Kidney (tissue), 14 donors: Measurements from ENCODE around the gene PTGER3. TPM values are rescaled to one million over a fixed set of nuclear protein-coding genes. Genes with fewer than 3 reads are reported as not detected.

Experiments used
- DNase-seq, 5 donors: peaks; one replicate each; pipeline ENCODE4 v3.0.0-alpha.2; 2013 to 2020
- FAIRE-seq: peaks from 2 replicates; lab custom pipeline; 2012; peaks lifted over from hg19 to GRCh38; lab: Jason Lieb, UNC
- H3K27ac ChIP-seq, 2 donors: one replicate each; pipeline ENCODE4 v1.7.0; 2013; ENCODE audit warnings: low read depth in 2 of 2, low read length in 2 of 2, inconsistent platforms in 1 of 2
- H3K27me3 ChIP-seq: one replicate; pipeline ENCODE4 v1.7.1; 2013; ENCODE audit warnings: low read length, inconsistent platforms; ENCODE audit not compliant: control insufficient read depth, insufficient read depth
- H3K36me3 ChIP-seq, 3 donors: one replicate each; pipeline versions ENCODE4 v1.7.0 to v1.7.1; 2013; ENCODE audit warnings: low read length in 3 of 3, control low read depth in 1 of 3, inconsistent platforms in 1 of 3; ENCODE audit not compliant: insufficient read depth in 3 of 3, control insufficient read depth in 2 of 3
- H3K4me1 ChIP-seq, 3 donors: one replicate each; pipeline versions ENCODE4 v1.7.0 to v1.7.1; 2013; ENCODE audit warnings: low read length in 3 of 3, inconsistent platforms in 1 of 3, low read depth in 1 of 3; ENCODE audit not compliant: control insufficient read depth in 2 of 3, insufficient read depth in 2 of 3
- H3K4me3 ChIP-seq, 3 donors: one replicate each; pipeline versions ENCODE4 v1.7.0 to v1.8.1; 2013; ENCODE audit warnings: low read length in 3 of 3, control low read depth in 1 of 3, inconsistent platforms in 1 of 3
- H3K9ac ChIP-seq, 3 donors: one replicate each; pipeline versions ENCODE4 v1.7.0 to v1.7.1; 2013; ENCODE audit warnings: low read length in 3 of 3, control low read depth in 1 of 3, inconsistent platforms in 1 of 3
- H3K9me3 ChIP-seq, 3 donors: one replicate each; pipeline versions ENCODE4 v1.7.0 to v1.7.1; 2013; ENCODE audit warnings: low read length in 3 of 3, control low read depth in 1 of 3, inconsistent platforms in 1 of 3; ENCODE audit not compliant: control insufficient read depth in 2 of 3, insufficient read depth in 1 of 3
- CTCF ChIP-seq: IDR thresholded peaks from 3 replicates; pipeline ENCODE4 v1.5.1; 2012; ENCODE audit warnings: mild to moderate bottlenecking, moderate library complexity, borderline replicate concordance; ENCODE audit not compliant: insufficient read depth; ENCODE audit errors: extremely low read depth
- intact Hi-C: fragments of 100-400 bp; cut with DNase I; formaldehyde crosslinking; loops from one replicate; pipeline ENCODE4 v1.11.1; 2022
- polyA plus RNA-seq: library from polyadenylated mRNA; stranded (reverse); fragments of 350-450 nt; fragmentation: Illumina TruSeq; extraction: RNeasy Lipid Tissue Mini Kit (QIAGEN cat#74804); gene quantifications from one replicate; pipeline ENCODE4 v1.2.3, GENCODE V29; 2014; ENCODE audit warnings: low read depth, low replicate concordance; ENCODE audit not compliant: insufficient read depth
- total RNA-seq: library from RNA; stranded (reverse); fragmentation: NEBNext Ultra II Directional; extraction: Animal tissue kit (Norgen Biotek cat#: 25700); gene quantifications from one replicate; pipeline ENCODE4 v1.2.1, GENCODE V29; 2021
- donor health status: control.
- donor health status: control.
- donor health status: control.
- donor health status: control.
- donor health status: control.
- donor health status: DM: yes; HTN: yes; CAD: no.
- donor health status: Normal renal cell carcinoma (clear cell type).

Gene PTGER3
- total and polyA plus RNA-seq, 2 donors from 2014 or later, result 9.0 to 102 TPM

GRCh38 chr1:71087060-71087459 is 39.4 kb upstream of the PTGER3 start:
- Histone ChIP-seq H3K9ac (no peak overlapping the region), H3K36me3 (no peaks in the 10 kb centered on the region), H3K27ac (no peak overlapping the region), H3K4me1 (no peaks in the 10 kb centered on the region), H3K4me3 (no peak overlapping the region), H3K9me3 (no peaks in the 10 kb centered on the region), H3K27me3 (no peaks in the 10 kb centered on the region)
- no peak for DNase-seq
- no peak for TF ChIP-seq CTCF
- no peak for FAIRE-seq
- intact Hi-C loops, result no loop called here

- Histone ChIP-seq H3K4me1 (no peaks in the 10 kb centered on the region), H3K27ac (no peak overlapping the region), H3K9ac (no peak overlapping the region), H3K36me3 (no peaks in the 10 kb centered on the region), H3K27me3 (no peaks in the 10 kb centered on the region), H3K9me3 (no peaks in the 10 kb centered on the region), H3K4me3 (no peak overlapping the region)
- DNase-seq (no peak), FAIRE-seq (no peak)
- TF ChIP-seq CTCF, result no peak
- intact Hi-C loops, result no loop called here
Observed at GRCh38 chr1:71086331-71086730, 38.7 kb upstream of the PTGER3 start.

GRCh38 chr1:71083271-71083670 is 35.7 kb upstream of the PTGER3 start:
- Histone ChIP-seq H3K27me3 (no peaks in the 10 kb centered on the region), H3K4me3 (no peak overlapping the region), H3K4me1 (peaks cover 0 to 11% (median 0%) of the 10 kb centered on the region in 3 donors), H3K9ac (no peak overlapping the region), H3K9me3 (no peaks in the 10 kb centered on the region), H3K36me3 (no peaks in the 10 kb centered on the region), H3K27ac (no peak overlapping the region)
- intact Hi-C loops, result no loop called here
- no peak for TF ChIP-seq CTCF
- FAIRE-seq (no peak), DNase-seq (no peak)

- H3K36me3 ChIP-seq, result no peaks in the 10 kb centered on the region
- H3K9ac ChIP-seq, result peak overlapping the region in 1 of 3 donors; percentile 89
- intact Hi-C loops, result no loop called here
- H3K9me3 ChIP-seq, result no peaks in the 10 kb centered on the region
- H3K27ac ChIP-seq, result no peak overlapping the region
- DNase-seq (peak; percentile 4 to 69 (median 26)), FAIRE-seq (no peak)
- H3K4me1 ChIP-seq, result peaks cover 0 to 11% (median 0%) of the 10 kb centered on the region in 3 donors
- no peaks in the 10 kb centered on the region for H3K27me3 ChIP-seq
- H3K4me3 ChIP-seq, result peak overlapping the region; percentile 92 to 97 (median 93)
- TF ChIP-seq CTCF, result no peak
Observed at GRCh38 chr1:71081697-71082080, 34.1 kb upstream of the PTGER3 start.
